PFSK-1 (cell line): Measurements from ENCODE around the gene LRMDA.

Experiments used
- TAF1 ChIP-seq: IDR thresholded peaks from 2 replicates; pipeline ENCODE4 v1.6.1; 2012; ENCODE audit warnings: low read length, control low read depth, borderline replicate concordance; ENCODE audit not compliant: insufficient read depth
- TF ChIP-seq, protein P1 (sequence below), 2 experiments: IDR thresholded peaks; 2 replicates each; pipeline versions ENCODE4 v1.6.1 to v1.8.0; 2011 to 2012; ENCODE audit warnings: low read depth in 2 of 2, low read length in 2 of 2, control low read depth in 1 of 2, inconsistent platforms in 1 of 2, mild to moderate bottlenecking in 1 of 2, moderate library complexity in 1 of 2; ENCODE audit not compliant: insufficient read depth in 1 of 2

DNA sequence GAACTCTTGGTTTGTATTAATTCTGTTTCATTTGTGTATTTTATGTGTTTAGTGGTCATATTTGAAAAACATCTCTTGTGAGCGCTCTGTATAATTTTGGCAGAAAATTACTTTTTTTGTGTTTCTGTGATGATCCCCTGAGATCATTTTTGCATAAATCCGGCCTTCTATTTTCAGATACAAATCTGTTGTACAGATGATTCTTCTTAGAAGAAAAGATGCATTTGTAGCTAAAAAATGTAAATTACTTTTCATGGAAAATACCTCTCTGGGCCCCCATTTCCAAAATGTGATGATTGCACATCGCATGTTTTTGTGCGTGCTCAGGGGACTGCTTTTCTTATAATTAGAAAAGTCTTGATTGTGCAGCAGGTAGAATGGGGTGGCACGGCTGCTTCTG is 395.4 kb downstream of the LRMDA start:
- TF ChIP-seq, protein P1, sequence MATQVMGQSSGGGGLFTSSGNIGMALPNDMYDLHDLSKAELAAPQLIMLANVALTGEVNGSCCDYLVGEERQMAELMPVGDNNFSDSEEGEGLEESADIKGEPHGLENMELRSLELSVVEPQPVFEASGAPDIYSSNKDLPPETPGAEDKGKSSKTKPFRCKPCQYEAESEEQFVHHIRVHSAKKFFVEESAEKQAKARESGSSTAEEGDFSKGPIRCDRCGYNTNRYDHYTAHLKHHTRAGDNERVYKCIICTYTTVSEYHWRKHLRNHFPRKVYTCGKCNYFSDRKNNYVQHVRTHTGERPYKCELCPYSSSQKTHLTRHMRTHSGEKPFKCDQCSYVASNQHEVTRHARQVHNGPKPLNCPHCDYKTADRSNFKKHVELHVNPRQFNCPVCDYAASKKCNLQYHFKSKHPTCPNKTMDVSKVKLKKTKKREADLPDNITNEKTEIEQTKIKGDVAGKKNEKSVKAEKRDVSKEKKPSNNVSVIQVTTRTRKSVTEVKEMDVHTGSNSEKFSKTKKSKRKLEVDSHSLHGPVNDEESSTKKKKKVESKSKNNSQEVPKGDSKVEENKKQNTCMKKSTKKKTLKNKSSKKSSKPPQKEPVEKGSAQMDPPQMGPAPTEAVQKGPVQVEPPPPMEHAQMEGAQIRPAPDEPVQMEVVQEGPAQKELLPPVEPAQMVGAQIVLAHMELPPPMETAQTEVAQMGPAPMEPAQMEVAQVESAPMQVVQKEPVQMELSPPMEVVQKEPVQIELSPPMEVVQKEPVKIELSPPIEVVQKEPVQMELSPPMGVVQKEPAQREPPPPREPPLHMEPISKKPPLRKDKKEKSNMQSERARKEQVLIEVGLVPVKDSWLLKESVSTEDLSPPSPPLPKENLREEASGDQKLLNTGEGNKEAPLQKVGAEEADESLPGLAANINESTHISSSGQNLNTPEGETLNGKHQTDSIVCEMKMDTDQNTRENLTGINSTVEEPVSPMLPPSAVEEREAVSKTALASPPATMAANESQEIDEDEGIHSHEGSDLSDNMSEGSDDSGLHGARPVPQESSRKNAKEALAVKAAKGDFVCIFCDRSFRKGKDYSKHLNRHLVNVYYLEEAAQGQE (IDR thresholded peaks at IDR 0.05; ENCODE audit: insufficient read depth in 1 of 2, low read depth in 2 of 2, low read length in 2 of 2): no peak
- TF ChIP-seq TAF1: no peak
